ENCODE measurements around the gene HS3ST4.
"Not testable (repeated sequence)": the region's sequence is repeated elsewhere in the genome, so short reads cannot be mapped to it uniquely, and the experiment has no call there.

Gene HS3ST4

GRCh38 chr16:25988882-25989281 is 297.1 kb downstream of the HS3ST4 start:
- DNase-seq = no peak

GRCh38 chr16:25996052-25996451 is 304.3 kb downstream of the HS3ST4 start:
- no peak for DNase-seq

GRCh38 chr16:26005336-26005735 is 313.6 kb downstream of the HS3ST4 start:
- DNase-seq = no peak

DNA sequence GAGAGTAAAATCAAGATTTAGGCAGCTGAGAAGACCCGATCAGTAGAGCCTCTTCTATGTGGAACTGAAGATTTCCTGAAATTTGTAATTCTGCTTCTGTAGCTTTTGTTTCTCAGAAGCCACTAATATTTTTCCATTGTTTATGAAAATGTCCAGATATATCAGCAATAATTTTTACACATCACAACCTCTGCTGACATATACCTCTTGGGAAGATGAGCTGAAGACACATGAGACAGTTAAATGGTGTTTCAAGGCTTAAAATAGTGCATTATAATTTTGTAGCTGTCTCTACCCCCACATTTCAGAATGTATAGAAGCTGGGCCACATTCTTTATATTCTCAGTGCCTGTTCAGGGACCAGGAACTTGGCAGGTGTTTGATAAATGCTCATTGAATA is 320.6 kb downstream of the HS3ST4 start:
- no peak for DNase-seq

GRCh38 chr16:26015776-26016175 is 324.0 kb downstream of the HS3ST4 start:
- DNase-seq = no peak

DNA sequence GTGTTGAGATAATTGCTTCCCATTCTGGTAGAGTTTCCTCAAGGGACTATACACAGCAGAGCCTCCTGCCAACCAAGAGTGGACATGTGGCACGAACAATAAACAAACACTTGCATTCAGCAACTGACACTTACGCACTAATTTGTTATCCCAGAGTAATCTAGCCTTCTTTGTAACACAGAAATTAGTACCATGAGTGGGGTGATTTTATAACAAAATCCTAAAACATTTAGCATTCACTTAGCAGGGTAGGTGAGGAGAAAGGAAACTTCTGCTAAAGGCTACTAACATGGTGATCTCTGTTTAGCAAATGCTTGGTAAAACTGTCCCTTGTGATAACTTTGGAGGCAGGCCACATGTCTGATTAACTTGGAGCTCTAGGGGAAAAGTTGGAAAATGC is 325.2 kb downstream of the HS3ST4 start:
- no peak for DNase-seq

DNA sequence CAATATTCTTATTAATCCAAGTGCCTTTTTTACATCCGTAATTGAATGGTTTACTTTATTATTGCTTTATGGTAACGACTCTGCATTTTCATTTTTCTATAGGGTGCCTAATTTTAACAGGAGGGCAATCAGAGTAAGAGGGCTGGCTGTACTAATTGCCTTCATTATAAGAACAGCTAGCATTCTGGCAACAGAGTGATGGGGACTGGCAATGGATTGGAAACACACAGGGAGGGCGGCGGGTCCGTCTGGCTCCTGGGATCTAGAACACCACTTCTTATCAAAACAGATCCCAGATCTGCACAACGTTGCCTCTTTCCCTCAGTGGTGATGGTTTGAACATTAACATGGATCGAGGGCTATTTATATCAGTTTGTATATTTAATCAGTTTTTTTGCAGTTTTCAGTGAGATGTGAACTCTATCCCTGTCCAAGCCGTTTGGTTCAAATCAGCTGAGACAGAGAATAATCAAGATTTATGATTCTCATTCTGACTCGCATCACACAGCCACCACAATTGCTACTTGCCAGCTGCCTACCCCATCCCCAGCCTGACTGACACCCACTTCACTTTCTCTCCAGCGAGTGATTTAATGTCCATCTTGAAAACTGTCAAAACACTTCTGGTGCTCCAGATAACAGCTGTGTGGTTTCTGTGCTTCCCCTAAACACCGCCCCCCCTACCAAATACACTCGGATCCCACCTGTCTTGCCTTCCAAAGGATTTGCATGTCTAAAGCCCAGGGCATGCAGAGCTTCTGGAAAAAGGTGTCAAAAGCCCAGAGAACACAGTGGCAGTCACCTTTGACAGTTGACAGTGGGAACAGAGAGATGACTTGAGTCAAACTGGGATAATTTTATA is 327.9 kb downstream of the HS3ST4 start:
- DNase-seq = no peak

DNA sequence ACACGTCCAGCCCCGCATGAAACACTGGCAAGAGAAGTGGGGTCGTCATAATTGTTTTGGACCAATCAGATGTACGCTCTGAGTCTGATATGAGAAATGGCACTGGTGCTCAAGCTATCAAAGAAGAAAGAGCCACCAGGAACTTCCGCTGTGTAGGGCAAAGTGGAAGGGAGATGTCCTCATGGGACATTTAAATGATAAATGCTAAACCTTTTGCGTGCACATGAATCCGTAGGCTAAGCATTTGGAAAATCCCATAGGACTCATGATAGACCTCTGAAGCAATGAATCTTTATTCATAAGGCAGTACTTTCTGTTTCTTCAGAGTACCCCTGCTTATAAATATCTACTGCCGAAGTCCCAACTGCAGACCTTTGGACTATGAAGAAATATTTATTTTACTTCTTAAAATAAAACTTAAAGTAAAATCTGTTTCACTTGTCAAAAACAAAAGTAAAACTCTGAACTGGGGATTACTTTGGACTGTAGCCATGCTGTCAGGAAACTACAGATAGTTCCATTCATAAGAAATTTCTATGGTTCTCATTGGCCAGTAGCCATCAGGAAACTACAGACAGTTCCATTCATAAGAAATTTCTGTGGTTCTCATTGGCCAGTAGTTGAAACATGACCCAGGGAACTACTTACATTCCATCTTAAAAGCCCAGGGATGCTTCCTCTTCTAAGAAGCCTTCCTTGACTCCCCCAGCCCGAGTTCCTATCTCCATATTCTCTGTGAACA is 335.1 kb downstream of the HS3ST4 start:
- DNase-seq = peak in 1 of 51 donors; percentile 3

GRCh38 chr16:26031286-26031685 is 339.5 kb downstream of the HS3ST4 start:
- peak in 8 of 51 donors; percentile 1 to 6 (median 4) for DNase-seq

GRCh38 chr16:26032661-26033060 is 340.9 kb downstream of the HS3ST4 start:
- not testable (repeated sequence) for DNase-seq

GRCh38 chr16:26041952-26042668 is 350.4 kb downstream of the HS3ST4 start:
- no peak for DNase-seq

DNA sequence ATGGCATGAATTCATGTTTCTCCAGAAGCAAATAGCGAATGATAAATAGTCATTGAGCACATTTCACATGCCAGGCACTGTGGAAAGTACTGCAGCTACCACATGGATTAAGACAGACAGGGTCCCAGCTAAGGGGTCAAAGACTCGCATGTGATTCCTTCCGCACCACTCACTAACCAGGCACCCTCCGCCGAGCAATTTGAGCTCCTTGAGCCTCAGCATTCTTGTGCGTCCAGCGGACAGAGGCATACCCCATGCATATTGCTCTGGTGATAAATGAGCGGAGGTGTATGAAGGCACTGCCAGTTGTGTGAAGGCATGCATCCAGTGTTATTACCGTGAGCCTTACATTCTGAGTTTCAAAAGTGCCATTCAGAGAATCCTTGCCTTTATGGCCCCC is 358.7 kb downstream of the HS3ST4 start:
- no peak for DNase-seq

- DNase-seq = no peak
Measured at GRCh38 chr16:26051063-26051462, 359.3 kb downstream of the HS3ST4 start.

- DNase-seq = no peak
Measured at GRCh38 chr16:26053889-26054288, 362.1 kb downstream of the HS3ST4 start.

DNA sequence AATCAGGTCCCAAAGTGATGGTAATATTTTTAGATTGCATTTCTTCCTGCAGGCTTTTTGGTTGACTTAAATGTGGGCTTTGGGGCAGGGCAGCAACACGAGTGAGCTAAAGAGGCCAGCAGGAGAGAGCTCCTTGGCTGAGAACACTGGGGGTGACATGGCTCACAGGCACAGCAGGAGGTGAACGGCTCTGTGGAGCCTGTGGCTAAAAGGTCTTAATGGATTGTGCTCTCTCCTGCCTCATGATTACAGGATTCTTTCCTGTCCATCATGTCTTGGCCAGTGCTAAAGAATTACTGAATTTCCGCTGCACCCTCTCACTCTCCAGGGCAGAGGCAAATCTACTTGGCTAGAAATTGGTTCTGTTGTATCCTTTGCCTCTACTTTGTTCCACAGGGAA is 366.6 kb downstream of the HS3ST4 start:
- no peak for DNase-seq

DNA sequence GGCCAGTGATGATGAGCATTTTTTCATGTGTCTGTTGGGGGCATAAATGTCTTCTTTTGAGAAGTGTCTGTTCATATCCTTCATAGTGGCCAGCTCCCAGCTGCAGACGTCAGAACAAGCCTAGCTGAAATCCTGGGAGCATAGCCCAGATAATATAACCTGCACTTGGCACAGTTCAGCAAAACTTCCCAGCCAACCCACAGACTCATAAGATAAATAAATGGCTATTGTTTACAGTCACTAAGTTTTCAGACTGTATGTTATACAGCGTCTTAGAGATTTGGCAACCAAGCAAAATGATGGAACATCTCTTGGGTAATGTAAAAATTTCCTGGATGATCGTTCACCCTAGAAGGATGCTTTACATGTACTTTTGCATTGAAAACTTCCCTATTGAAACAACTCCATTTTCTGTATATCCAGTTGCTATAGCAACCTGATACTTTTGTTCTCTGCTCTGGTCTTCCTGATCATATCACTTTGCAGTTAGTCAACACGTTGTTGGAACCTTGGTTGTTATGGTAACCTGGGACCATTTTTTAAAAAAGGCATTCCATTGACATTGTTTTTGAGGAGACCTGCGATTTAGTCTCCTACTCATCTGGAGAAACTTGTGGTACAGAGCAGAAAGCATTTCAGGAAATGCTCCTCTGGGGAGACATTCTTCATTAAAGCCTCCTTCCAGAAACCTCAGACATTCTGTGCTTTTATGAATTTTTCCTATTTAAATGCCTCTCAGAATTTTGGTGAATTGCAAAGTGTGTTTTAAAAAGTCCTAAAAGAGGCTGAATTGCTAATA is 378.7 kb downstream of the HS3ST4 start:
- peak in 1 of 51 donors; percentile 10 for DNase-seq

GRCh38 chr16:26071101-26071866 is 379.5 kb downstream of the HS3ST4 start:
- no peak for DNase-seq

- no peak for DNase-seq
Measured at GRCh38 chr16:26078716-26079355, 387.1 kb downstream of the HS3ST4 start.

- DNase-seq = no peak
Measured at GRCh38 chr16:26087091-26087490, 395.3 kb downstream of the HS3ST4 start.

- DNase-seq = no peak
Measured at GRCh38 chr16:26091511-26091910, 399.8 kb downstream of the HS3ST4 start.
